ENCODE data around the gene STX19.
A peak's percentile ranks its signal among the peaks of the same experiment; 100 is the strongest.

The STX19 gene

DNA sequence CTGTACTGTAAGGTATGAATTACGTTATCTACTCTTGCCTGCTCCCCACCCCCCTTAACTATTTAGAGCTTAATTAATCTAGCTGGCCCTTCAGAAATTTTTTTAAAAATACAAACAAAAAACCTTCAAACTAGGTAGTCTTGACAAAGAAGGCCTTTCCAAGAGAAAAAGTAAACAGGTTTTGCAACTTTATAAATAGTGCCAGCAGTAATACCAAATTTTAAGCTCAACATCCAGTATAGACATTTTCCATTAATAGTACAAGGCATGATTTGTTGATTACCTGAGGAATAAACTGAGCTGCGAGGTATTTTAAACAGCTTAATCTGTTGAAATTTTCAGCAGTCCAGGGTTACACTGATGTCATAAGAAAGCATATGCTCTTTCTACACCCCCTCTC is 20.1 kb downstream of the STX19 start:
- TF ChIP-seq, protein P1, sequence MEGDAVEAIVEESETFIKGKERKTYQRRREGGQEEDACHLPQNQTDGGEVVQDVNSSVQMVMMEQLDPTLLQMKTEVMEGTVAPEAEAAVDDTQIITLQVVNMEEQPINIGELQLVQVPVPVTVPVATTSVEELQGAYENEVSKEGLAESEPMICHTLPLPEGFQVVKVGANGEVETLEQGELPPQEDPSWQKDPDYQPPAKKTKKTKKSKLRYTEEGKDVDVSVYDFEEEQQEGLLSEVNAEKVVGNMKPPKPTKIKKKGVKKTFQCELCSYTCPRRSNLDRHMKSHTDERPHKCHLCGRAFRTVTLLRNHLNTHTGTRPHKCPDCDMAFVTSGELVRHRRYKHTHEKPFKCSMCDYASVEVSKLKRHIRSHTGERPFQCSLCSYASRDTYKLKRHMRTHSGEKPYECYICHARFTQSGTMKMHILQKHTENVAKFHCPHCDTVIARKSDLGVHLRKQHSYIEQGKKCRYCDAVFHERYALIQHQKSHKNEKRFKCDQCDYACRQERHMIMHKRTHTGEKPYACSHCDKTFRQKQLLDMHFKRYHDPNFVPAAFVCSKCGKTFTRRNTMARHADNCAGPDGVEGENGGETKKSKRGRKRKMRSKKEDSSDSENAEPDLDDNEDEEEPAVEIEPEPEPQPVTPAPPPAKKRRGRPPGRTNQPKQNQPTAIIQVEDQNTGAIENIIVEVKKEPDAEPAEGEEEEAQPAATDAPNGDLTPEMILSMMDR (conservative IDR thresholded peaks at IDR 0.05; ENCODE audit: low read length): no peak
- H3K4me3 ChIP-seq (ENCODE audit: low read length): no peak overlapping the region
- DNase-seq (ENCODE audit: low read depth): no peak

DNA sequence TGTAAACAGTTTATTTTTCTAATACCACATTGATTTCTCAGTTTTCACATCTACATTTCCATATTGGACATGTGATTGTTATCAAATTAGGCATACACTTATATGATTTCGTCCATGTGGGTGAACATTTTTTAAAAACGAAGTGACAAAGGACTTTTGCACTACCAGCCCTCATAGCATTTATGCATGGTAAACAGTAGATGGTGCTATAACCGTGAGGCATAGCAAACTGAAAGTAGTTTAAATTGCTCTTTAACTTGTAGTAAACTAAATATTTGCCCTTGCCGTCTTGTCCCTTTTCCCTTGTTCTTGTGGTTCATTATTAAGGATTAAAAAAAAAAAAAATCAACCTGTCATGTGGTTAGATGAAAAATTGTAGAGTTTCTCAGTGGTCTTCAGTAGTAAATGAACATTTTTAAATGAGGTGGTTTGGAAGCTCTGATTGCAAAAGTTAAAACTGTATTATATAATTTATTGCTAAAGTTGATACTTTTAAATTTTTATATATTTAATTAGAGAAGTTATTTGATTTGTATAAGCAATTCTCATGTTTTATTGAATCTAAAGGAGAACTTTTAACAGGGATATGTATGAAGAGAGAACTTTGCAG is 24.0 kb downstream of the STX19 start:
- TF ChIP-seq, protein P1 (conservative IDR thresholded peaks at IDR 0.05; ENCODE audit: low read length): peak; percentile 92
- peak overlapping the region; percentile 42 for H3K4me3 ChIP-seq (ENCODE audit: low read length)
- DNase-seq (ENCODE audit: low read depth): peak; percentile 78

DNA sequence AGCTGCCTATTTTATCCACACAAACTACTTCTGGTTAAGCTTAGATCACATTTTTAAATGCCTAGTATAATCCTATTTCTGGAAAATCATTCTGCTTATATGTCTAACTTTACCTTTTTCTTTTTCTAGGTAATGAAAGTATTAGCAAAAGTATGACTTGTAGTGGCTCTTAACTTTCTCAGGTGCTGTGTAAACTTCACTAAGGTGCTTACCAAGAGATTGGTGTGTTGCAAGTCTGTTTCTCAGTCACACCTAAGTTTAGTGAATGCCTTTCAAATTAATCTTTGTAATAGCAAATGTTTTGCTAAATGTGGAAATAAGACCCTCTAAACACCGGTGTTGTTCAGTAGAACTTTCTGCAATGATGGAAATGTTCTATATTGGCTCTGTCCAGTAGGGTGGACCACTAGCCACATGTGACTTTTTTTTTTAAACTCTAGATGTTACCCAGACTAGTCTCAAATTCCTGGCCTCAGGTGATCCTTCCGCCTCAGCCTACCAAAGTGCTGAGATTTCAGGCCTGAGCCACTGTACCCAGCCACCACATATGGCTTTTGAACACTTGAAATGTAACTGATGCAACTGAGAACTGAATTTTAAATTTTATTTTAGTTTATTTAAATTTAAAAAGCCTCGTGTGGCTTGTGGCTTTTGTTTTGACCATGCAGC is 26.4 kb downstream of the STX19 start:
- H3K4me3 ChIP-seq (ENCODE audit: low read length): no peak overlapping the region
- TF ChIP-seq, protein P1 (conservative IDR thresholded peaks at IDR 0.05; ENCODE audit: low read length): no peak
- no peak for DNase-seq (ENCODE audit: low read depth)

DNA sequence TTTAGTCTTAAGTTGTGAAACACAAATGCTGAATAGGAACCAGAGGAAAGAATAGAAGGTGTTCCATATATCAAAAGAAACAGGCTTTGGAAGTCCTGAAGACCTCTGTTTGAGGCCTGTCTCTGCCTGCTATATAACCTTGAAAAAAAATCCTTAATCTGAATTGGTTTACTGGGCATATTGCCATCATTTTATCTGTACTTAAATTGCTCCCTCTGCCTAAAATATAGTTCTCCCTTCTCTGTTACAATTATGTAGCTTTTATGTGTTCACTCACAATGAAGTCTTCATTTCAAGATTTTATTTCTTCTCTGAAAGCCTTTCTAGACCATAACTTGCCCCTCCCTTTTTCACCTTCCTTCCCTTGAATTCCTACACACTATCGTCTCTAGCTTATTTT is 27.2 kb downstream of the STX19 start:
- TF ChIP-seq, protein P1 (conservative IDR thresholded peaks at IDR 0.05; ENCODE audit: low read length): no peak
- no peak overlapping the region for H3K4me3 ChIP-seq (ENCODE audit: low read length)
- DNase-seq (ENCODE audit: low read depth): no peak

DNA sequence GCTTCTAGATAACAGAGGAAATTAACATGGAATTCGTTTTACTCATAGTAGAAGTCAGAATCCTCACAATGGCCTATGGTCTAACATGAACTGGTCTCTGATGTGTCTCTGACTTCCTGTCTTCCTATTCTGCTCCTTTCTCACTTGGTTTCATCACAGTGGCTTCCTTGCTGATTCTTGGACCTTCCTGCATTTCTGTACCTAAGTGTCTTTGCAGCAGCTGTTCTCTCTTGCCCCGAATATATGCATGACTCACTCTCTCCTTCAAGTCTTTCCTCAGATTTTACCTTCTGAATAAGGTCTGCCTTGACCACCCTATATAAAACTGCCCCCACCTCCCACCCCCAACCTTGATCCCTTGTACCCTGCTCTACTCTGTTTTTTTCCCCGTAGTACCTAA is 34.3 kb downstream of the STX19 start:
- no peak for DNase-seq (ENCODE audit: low read depth)
- TF ChIP-seq, protein P1 (conservative IDR thresholded peaks at IDR 0.05; ENCODE audit: low read length): no peak
- H3K4me3 ChIP-seq (ENCODE audit: low read length): no peak overlapping the region

DNA sequence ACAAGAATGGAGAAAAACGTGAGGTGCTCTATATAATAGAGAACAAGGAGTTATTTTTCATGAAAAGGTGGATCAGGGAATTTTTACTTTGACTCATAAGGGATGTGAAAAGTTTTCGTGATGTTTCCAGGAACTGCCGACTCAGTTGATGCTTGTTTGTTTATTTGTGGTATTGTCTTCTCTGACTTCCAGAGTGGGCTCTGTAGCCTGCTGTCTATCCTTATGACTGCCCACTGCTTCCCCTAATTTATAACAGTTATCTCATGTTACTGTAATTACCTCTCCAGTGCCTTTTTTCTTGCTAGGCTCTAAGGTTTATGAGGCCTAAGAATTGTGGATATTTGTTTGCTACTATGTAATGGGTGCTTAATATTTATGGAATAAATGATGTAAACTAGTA is 36.2 kb downstream of the STX19 start:
- DNase-seq (ENCODE audit: low read depth): no peak
- no peak overlapping the region for H3K4me3 ChIP-seq (ENCODE audit: low read length)
- TF ChIP-seq, protein P1 (conservative IDR thresholded peaks at IDR 0.05; ENCODE audit: low read length): no peak

DNA sequence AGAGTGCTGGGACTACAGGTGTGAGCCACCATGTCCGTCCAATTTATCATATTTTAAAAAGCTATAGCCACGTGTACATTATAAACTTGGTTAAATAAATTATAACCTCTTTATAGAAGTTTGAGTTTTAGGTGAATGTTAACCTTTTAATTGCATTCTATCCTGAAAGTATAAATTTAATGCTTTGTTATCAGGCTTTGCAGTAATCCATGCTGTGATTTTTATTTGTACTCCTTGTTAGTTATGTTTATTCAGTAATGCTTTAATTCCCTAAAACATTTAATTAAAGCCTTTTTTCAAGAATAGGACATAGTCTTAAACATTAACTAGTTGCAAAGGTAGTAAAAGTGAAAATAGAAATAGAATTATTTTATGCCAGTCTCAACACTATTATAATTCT is 36.8 kb downstream of the STX19 start:
- H3K4me3 ChIP-seq (ENCODE audit: low read length): no peak overlapping the region
- no peak for DNase-seq (ENCODE audit: low read depth)
- TF ChIP-seq, protein P1 (conservative IDR thresholded peaks at IDR 0.05; ENCODE audit: low read length): no peak

Measured in AG10803 (cell line).